ENCODE results near the gene CCDC78.

The CCDC78 gene

GRCh38 chr16:709566-710499 is 16.4 kb downstream of the CCDC78 start:
- DNase-seq: no peak

- DNase-seq: no peak
These were observed 17.3 kb downstream of the CCDC78 start for GRCh38 chr16:708959-709358.

GRCh38 chr16:708019-708418 is 18.2 kb downstream of the CCDC78 start:
- no peak for DNase-seq

- no peak for DNase-seq
These were observed 19.1 kb downstream of the CCDC78 start for GRCh38 chr16:707062-707538.

GRCh38 chr16:706189-707061 is 19.8 kb downstream of the CCDC78 start:
- DNase-seq: no peak

GRCh38 chr16:705431-706188 is 20.6 kb downstream of the CCDC78 start, which contains the start of gene FBXL16:
Gene FBXL16, minus strand, starts transcription at chr16:705801. Its CDS starts 8,396 bp downstream, at chr16:697405.
- no peak for DNase-seq

GRCh38 chr16:704552-705380 is 21.5 kb downstream of the CCDC78 start:
- DNase-seq: no peak

- no peak for DNase-seq
These were observed 22.2 kb downstream of the CCDC78 start for GRCh38 chr16:704047-704446.

GRCh38 chr16:703406-703805 is 22.8 kb downstream of the CCDC78 start:
- DNase-seq: no peak

GRCh38 chr16:702341-702740 is 23.9 kb downstream of the CCDC78 start:
- DNase-seq: no peak

- peak; percentile 69 for DNase-seq
These were observed 25.3 kb downstream of the CCDC78 start for GRCh38 chr16:700684-701584.

GRCh38 chr16:698911-699671 is 27.2 kb downstream of the CCDC78 start:
- no peak for DNase-seq

GRCh38 chr16:695355-696089 is 30.7 kb downstream of the CCDC78 start:
- peak; percentile 80 for DNase-seq

- DNase-seq: no peak
These were observed 31.3 kb downstream of the CCDC78 start for GRCh38 chr16:694863-695354.

GRCh38 chr16:694187-694862 is 31.9 kb downstream of the CCDC78 start:
- peak; percentile 41 for DNase-seq

GRCh38 chr16:693766-694165 is 32.5 kb downstream of the CCDC78 start:
- peak; percentile 65 for DNase-seq

GRCh38 chr16:693364-693763 is 32.9 kb downstream of the CCDC78 start:
- DNase-seq: no peak
